Measurements from ENCODE around the gene MYBPC2.

The MYBPC2 gene

DNA sequence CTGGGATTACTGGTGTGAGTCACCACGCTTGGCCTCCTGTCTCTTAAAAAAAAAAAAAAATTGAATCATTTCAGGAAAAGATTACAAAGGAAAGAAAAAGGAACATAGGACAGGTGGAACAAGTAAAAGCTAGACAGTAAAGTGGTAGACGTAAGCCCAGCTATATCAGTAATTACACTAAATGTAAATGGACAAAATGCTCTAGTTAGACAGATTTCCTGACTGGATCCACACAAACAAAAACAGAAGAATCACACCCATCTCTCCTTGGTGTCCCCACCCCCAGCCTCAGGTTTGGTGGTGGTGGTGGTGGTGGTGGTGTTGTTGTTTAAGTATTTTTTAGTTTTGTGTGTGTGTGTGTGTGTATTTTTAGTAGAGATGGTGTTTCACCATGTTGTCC lies 20.3 kb upstream of the MYBPC2 start:
- no peak for DNase-seq

DNA sequence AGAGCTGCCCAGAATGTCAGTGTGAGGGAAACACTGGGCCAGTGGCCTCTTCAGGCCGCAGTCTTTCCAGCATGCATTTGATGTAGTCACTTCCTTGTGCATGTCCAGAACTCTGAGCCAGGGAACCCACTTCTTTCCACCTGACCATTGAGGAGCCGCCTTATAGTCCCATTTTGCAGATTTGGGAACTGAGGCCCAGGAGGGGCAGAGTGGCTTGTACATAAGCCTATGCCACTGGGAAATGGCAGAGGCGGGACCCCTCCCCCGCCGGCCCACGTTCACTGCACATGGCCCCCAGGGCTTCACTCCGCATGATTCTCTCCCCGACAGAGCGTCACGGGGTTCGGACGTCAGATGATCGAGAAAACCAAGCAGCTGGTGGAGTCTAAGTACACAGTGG lies 19.6 kb upstream of the MYBPC2 start:
- DNase-seq: no peak

DNA sequence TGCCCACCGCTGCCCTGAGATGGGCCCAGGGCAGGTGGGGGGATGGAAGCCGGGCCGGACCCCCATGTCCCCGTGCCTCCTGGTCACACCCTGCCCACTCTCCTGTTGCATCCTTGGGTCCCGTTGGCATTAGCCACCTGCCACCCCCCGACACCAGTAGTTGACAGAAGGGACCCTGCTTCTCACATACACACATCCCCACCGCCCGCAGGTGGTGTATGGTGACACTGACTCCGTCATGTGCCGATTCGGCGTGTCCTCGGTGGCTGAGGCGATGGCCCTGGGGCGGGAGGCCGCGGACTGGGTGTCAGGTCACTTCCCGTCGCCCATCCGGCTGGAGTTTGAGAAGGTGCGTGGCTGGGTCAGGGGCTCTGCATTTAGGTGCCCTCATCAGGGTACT lies 19.2 kb upstream of the MYBPC2 start:
- no peak for DNase-seq

DNA sequence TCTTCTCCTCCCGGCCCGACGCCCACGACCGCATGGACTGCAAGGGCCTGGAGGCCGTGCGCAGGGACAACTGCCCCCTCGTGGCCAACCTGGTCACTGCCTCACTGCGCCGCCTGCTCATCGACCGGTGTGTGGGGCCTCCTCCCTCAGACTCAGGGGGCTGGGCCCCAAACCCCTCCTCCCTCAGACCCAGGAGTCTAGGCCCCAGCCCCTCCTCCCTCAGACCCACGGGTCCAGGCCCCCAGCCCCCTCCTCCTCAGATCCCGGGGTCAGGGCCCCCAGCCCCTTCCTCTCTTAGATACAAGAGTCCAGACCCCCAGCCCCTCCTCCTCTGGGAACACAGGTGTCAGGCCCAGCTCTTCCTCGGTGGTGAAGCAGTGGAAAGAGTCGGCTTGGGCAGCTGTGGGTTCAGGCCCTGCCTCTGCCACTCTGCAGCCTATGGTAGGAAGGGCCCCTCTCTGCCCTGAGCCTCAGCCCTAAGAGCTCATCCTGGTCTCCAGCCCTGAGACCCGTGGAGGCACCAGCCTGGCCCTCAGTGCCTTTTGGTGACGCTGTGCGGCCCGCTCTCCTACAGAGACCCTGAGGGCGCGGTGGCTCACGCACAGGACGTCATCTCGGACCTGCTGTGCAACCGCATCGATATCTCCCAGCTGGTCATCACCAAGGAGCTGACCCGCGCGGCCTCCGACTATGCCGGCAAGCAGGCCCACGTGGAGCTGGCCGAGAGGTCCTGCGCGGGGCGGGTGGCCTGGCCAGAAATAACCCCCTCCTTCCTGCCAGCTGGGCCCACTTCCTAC lies 17.6 kb upstream of the MYBPC2 start:
- DNase-seq: no peak

DNA sequence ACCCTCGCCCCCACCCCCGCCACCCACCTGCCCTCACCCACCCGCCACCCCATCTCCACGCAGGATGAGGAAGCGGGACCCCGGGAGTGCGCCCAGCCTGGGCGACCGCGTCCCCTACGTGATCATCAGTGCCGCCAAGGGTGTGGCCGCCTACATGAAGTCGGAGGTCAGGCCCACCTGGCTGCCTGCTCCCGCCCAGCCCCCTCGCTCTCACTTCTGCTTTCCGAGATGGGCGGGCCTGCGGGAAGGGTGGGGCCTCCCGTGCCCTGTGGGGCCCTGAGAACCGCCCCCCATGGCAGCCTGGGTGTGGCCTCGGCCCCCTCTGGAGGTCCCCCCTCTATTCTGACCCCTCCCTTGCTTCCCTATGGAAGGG lies 17.0 kb upstream of the MYBPC2 start:
- DNase-seq: no peak

DNA sequence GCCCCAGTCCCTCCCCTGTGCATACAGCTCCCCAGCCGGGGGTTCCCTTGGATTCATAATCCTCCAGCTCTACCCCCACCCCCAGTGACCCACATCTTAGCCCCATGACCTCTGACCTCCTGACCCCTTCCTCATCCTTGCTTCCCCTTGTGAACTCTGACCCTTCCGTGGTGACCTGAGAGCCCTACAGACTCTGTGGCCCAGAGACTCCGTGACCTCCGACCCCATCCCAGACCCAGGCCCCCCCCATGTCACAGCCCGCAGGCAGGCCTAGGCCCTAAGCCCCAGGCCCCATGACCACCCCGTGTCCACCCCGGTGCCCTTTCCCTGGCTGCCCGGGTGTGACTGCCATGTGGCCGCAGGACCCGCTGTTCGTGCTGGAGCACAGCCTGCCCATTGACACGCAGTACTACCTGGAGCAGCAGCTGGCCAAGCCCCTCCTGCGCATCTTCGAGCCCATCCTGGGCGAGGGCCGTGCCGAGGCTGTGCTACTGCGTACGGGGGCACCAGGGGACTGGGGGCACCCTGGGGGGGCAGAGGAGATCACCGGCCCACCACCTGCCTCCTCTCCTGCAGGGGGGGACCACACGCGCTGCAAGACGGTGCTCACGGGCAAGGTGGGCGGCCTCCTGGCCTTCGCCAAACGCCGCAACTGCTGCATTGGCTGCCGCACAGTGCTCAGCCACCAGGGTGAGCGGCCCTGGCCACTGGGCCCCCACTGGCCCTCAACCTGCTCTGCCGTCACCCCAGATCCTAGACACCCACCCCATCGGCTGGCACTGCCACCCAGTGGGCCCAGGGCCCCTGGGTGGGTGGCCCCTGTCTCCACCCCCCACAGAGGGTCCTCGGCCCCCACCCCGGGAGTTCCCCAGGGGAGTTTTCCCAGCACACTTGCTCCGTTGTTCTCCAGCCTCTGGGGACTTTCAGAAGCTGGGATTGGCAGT lies 16.4 kb upstream of the MYBPC2 start:
- DNase-seq: no peak

DNA sequence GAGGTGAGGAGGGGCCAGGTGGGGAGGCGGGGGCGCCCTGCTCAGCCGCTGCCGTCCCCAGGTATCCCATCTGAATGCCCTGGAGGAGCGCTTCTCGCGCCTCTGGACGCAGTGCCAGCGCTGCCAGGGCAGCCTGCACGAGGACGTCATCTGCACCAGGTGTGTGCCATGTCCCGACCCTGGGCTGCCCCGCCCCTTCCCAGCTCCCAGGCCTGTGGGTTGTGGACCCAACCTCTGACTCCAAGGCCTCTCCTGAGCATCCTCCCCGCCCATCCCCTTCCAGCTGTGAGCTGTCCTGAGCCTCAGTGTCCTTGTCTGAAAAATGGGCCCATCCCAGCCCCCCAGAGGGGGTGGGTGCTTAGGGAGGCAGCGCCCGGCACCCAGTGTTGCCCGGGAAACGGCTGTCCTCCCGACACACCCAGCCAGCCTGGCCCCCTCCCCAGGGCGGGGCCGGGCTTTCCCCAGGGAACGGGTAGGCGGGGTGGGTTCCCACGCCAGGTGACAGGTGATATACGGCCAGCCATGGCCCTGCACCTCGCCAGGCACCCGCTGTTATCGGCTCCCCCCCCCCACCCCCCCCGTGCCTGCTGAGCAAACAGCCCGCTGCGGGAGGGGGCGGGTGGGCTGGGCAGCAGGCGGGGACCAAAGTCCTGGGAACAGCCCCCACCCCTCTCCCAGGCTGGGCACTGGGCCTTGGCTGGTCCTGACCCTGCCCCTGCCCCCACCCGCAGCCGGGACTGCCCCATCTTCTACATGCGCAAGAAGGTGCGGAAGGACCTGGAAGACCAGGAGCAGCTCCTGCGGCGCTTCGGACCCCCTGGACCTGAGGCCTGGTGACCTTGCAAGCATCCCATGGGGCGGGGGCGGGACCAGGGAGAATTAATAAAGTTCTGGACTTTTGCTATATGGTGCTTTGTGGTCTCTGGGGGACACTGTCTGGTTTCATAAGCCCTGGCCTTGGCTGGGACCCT lies 15.3 kb upstream of the MYBPC2 start:
- DNase-seq: peak in 1 of 2 experiments; percentile 40

DNA sequence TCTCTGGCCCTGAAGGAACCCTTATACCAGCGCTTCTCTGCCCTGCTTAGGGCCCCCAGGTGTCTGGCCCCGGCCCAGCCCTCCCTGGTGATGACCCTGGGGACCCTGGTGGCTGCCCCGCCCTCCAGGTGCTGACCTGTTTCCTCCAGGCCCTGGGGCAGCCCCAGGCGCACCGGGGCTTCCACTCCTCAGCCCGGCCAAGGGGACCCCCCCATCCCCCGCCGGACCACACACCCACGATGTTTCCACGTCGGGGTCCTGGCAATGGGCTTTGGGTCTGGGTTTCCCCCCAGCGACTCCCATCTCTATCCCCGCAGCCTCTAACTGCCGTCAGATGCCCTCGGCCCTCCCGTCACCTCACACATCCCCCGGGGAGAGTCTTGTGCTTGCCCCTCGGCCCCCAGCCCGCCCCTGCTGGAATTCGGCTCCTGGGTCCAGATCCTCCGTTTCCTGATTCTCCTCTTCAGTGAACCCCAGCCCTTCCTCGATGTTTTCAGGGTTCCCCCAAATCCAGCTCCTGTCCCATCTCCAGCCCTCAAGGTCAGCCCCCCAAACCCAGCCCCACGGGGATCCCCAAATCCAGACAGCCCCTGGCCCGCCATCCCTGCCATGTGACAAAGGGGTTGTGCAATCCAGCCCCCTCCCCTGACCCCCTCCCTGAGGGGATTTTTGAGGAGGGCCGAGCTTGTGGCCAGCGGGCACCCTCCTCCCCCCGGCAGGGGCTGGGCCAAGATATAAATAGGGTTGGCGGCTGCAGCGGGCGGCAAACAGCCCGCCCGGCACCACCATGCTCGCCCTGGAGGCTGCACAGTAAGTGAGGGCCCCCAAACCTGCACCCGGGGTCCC lies 14.3 kb upstream of the MYBPC2 start, which contains the start of gene SPIB:
SPIB (plus strand) TSS at position 763 of the 846 bp plus-strand sequence; CDS start at position 788, 25 bp downstream.
- no peak for DNase-seq

DNA sequence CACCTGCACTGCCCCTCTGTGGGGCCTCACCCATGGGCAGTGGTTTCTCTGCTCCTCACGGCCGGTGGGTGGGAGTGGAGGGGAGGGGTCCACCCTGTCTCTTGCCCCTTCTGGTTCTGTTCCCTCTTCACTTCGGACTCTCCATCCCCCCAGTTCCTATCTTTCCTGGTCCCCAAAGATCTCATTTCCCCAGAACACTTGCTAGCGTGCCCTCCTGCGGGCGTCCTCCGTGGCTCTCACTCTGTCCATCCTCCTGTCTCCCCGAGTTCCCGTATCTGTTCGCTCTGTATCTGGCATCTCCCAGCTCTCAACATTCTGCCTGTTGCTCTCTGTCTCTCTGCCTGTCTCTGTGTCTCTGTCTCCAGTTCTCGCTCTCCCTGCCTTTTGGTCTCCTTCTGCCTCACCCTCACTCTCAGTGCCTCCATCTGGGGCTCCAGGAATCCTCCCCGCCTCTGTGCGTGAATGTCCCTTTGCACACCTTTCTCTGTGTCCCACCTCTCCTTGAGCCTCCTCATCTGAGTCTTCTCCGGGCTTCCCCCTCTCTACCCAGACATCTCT lies 13.6 kb upstream of the MYBPC2 start:
- DNase-seq: no peak

DNA sequence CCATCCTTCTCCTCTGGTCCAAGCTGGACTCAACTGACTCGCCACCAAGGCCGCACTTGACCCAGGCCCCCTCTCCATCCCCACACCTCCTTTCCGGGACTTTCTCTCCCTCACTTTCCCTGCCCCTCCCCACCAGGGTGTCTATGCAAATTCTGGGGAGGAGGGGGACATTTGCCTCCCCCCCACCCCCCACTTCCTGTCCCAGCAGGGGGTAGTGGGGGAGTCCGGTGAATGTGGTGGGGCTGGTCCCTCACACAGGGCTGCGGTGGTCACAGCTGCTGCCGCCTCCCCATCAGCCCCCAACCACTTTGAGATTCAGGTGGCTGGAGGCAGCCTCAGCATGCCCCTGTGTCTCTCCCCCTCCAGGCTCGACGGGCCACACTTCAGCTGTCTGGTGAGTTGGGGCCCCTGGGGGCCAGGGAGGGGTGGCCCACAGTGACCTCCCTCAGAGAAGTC lies 13.1 kb upstream of the MYBPC2 start:
- DNase-seq: no peak

DNA sequence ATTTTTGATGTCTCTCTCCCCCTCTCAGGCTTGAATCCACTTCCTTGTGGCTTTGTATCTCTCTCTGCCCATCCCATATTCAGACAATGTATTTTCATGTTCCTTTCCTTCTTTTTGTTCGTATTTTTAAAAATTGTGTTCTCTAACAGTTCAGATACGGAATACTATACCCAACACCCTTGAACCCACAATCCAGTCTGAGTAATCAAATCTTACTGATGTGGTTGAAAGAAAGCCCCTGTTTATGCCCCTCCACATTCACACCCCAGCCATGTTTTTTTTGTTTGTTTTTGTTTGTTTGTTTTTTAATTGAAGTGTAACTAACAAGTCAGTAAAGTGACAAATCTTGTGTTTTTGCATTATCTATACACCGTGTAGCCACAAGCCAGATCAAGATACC lies 12.6 kb upstream of the MYBPC2 start:
- no peak for DNase-seq

DNA sequence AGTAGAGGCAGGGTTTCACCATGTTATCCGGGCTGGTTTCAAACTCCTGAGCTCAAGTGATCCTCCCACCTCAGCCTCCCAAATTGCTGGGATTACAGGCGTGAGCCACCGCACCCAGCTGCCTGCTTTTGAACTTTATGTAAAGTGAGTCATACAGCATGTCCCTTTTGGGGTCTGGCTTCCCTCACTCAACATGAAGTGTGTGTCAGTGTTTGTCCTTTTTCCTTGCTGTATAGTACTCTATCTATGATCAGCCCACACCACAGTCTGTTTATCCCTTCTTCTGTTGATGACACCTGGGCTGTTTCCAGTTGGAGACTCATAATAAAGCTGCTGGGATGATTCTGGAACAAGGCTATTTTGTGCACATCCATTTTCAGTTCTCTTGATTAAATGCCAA lies 11.9 kb upstream of the MYBPC2 start:
- DNase-seq: no peak

DNA sequence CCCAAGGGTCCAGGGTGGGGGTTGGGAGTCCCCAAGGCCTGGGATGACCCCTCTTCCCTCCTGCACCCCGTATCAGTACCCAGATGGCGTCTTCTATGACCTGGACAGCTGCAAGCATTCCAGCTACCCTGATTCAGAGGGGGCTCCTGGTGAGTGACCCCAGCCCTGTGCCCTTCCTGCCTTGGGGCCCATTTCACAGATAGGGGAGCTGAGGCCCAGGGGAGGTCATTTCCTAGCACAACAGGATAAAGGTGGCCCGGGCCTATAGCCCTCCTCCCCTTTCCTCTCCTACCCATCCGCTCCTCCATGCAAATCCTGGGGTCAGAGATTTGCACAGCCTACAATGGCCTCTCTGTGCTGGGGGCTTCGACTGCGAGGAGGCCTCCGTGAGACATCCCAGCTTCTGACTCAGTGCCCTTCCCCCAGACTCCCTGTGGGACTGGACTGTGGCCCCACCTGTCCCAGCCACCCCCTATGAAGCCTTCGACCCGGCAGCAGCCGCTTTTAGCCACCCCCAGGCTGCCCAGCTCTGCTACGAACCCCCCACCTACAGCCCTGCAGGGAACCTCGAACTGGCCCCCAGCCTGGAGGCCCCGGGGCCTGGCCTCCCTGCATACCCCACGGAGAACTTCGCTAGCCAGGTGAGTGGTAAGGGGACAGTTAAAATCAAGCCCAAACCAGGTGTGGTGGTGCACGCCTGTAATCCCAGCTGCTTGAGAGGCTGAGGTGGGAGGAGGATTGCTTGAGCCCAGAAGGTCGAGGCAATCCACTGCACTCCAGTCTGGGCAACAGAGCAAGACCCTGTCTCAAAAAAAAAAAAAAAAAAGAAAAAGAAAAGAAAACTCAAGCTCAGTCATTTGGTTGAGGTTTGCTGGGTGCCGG lies 10.1 kb upstream of the MYBPC2 start:
- no peak for DNase-seq

DNA sequence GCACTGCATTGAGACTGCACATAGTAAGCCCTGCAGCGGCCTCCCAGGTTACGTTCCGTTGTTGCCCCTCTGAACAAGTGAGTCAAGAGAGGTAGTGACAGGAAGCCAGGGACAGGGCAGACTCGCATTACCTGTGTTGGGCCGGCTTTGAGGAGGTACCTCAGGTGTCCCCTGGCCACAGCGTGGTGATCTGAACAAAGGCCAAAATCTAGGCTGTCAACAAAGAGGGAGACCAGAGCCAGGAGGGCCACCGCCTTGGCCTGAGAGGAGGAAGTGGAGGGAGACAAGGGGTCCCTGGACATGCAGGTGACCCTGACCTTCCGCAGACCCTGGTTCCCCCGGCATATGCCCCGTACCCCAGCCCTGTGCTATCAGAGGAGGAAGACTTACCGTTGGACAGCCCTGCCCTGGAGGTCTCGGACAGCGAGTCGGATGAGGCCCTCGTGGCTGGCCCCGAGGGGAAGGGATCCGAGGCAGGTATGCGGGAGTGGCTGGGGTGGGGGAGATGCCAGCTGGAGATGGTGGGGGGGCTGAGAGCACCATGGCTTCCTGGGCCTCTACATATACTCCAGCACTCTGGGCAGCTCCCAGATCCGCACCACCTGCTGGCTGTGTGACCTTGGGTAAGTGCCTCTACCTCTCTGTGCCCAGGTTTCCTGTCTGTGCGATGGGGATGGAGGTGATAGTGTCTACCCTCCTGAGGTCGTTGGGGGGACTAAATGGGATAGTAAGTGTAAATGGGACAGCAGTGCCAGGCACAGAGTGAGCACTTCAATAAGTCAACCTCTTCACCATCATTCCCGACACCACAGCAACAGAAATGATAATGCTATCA lies 9.2 kb upstream of the MYBPC2 start:
- DNase-seq: no peak

DNA sequence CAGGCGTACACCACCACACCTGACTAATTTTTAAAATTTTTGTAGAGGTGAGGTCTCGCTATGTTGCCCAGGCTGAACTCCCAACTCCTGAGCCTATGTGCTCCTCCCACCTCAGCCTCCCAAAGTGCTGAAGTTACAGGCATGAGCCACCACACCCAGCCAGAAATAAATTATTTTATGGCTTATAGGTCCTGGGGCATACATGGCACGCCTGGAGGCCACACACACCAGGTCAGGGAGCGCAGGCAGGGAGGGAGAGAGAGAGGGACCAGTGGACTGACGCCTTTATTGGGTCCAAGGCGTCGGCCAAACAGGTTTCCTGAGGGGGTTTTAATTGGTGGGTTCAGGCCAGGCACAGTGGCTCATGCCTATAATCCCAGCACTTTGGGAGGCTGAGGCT lies 7.1 kb upstream of the MYBPC2 start:
- DNase-seq: no peak

DNA sequence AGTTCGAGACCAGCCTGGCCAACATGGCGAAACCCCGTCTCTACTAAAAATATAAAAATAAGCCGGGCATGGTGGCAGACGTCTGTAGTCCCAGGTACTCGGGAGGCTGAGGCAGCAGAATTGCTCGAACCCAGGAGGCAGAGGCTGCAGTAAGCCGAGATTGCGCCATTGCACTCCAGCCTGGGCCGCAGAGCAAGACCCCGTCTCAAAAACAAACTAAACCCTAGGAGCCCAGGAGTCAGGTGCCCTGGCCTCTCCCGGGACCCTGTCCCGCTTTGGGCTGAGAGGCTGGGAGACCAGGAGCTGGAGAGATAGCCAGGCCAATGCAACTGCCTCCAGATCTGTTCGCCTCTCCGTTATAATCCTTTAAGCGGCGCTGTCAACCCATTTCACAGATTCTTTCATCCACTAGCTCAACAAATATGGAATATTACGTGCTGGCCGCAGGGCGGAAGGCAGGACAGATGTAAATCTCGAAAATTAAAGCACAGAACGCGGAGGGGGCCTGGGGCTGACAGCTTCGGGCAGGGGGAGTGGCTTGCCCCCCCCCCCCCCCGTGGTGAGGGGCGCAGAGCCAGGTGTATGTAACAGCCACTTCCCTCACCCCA lies 5.3 kb upstream of the MYBPC2 start:
- DNase-seq: no peak

DNA sequence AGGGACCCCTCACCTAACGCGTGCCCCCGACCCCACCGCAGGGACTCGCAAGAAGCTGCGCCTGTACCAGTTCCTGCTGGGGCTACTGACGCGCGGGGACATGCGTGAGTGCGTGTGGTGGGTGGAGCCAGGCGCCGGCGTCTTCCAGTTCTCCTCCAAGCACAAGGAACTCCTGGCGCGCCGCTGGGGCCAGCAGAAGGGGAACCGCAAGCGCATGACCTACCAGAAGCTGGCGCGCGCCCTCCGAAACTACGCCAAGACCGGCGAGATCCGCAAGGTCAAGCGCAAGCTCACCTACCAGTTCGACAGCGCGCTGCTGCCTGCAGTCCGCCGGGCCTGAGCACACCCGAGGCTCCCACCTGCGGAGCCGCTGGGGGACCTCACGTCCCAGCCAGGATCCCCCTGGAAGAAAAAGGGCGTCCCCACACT lies 4.7 kb upstream of the MYBPC2 start:
- no peak for DNase-seq

DNA sequence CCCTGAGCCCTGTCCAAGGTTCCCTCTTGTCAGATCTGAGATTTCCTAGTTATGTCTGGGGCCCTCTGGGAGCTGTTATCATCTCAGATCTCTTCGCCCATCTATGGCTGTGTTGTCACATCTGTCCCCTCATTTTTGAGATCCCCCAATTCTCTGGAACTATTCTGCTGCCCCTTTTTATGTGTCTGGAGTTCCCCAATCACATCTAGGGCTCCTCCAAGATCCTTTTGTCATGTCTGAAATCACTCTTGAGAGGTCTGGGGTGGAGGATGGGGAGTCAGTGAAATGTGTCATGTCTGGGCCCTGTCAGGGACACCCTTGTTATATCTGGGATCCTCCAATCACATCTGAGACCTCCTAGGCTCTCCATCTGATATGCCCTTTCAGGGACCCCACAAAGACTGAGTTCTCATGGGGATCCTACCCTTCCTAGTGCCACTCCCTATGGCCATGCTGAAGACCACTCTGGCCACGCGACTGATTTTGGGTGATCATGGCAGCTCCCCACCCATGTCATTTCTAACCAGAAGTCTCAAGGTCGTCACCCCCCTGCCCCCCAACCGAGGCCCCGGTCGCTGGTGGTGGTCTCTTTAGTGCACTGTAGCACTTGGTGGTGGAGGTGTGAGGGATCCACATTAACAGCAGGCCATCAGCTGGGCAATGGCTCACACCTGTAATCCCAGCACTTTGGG lies 3.8 kb upstream of the MYBPC2 start:
- no peak for DNase-seq

Measured in NCI-H2081 (cell line).